ENCODE results near the gene ZSWIM5.
"Not testable (repeated sequence)": the region's sequence is repeated elsewhere in the genome, so short reads cannot be mapped to it uniquely, and the experiment has no call there.

Gene ZSWIM5

DNA sequence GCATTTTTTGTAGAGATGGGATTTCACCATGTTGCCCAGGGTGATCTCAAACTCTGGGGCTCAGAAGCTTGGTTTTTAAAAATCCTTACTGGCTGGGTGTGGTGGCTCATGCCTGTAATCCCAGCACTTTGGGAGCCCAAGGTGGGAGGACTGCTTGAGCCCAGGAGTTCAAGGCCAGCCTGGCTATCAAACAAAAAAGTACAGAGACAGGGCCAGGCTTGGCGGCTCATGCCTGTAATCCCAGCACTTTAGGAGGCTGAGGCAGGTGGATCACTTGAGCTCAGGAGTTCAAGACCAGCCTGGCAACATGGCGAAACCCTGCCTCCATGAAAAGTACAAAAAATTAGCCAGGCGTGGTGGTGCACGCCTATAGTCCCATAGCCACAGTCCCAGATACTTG lies 112.0 kb downstream of the ZSWIM5 start:
- DNase-seq (ENCODE audit: low read depth) = not testable (repeated sequence)

DNA sequence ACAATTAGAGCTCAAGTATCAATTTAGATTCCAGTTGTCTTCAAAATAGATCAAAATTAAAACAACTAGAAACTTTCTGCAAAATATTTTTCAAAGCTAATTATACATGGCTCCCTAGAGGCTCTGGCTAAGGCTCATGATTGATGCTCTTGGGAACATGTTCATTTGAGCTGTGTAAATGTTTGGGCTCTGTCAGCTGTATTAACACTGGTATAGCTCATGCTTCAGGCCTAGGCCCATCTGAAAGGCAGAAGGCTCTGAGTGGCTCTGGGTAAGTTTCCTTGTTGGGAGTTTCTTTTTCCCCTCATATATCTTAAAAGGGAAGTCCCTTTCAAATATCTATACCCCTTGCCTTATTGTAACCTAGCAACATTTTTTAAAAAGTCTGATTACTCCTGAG lies 113.1 kb downstream of the ZSWIM5 start:
- DNase-seq (ENCODE audit: low read depth) = no peak

DNA sequence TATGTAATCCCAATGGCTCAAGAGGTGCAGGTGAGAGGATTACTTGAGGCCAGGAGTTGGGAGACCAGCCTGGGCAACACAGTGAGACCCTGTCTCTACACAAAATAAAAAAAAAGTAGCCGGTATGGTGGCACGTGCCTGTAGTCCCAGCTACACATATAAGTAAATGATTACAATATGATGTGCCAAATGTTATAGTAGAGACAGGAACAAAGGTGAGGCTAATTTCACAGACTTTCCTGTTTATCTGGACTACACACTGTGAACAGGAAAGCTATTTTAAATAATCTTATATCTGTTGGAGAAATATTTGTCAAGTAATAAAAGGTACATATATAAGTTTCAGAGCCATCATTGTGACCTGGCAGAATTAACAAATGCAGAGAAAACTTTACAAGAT lies 116.7 kb downstream of the ZSWIM5 start:
- DNase-seq (ENCODE audit: low read depth) = no peak

DNA sequence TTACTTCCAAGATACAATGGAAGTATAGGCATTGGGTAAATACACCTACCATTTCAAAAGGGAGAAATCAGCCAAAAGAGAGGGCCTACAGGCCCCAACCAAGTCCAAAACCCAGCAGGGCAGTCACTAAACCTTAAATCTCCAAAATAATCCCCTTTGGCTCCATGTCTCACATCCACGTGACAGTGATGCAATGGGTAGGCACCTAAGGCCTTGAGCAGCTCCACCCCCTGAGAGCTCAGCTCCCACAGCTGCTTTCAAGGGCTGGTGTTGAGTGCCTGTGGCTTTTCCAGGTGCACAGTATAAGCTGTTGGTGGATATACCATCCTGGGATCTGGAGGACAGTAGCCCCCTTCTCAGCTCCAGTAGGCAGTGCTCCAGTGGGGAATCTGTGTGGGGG lies 121.8 kb downstream of the ZSWIM5 start:
- no peak for DNase-seq (ENCODE audit: low read depth)

DNA sequence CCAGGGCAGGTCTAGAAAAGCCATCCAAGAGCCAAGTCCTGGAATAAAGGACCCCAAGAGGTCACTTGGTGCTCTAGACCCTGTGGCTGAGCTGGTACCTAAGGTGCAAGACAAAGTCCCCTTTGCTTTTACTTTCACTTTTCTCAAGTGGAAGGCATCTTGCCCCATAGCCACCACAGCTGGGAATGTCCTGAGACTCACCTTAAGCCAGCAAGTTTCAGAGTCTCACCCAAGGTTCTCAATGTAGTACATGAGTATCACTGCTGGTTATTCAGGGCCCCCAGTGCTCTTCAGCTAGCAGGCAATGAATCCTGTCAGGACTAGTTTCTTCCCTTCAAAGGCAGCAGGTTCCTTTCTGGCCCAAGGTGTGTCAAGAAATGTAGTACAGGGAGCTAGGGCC lies 126.9 kb downstream of the ZSWIM5 start:
- no peak for DNase-seq (ENCODE audit: low read depth)

DNA sequence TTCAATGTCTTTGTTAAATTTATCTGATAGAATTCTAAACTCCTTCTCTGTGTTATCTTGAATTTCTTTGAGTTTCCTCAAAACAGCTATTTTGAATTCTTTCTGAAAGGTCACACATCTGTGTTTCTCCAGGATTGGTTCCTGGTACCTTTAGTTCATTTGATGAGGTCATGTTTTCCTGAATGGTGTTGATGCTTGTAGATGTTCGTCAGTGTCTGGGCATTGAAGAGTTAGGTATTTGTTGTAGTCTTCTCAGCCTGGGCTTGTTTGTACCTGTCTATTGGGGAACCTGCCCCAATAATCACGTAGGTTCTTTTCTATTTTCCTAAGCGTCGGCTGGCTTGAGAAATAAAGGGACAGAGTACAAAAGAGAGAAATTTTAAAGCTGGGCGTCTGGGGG lies 129.4 kb downstream of the ZSWIM5 start:
- not testable (repeated sequence) for DNase-seq (ENCODE audit: low read depth)

GRCh38 chr1:45071567-45071966 lies 134.8 kb downstream of the ZSWIM5 start:
- DNase-seq (ENCODE audit: low read depth) = no peak

GRCh38 chr1:45067806-45068205 lies 138.6 kb downstream of the ZSWIM5 start:
- no peak for DNase-seq (ENCODE audit: low read depth)

- DNase-seq (ENCODE audit: low read depth) = no peak
These were observed 141.3 kb downstream of the ZSWIM5 start for GRCh38 chr1:45065083-45065482.

DNA sequence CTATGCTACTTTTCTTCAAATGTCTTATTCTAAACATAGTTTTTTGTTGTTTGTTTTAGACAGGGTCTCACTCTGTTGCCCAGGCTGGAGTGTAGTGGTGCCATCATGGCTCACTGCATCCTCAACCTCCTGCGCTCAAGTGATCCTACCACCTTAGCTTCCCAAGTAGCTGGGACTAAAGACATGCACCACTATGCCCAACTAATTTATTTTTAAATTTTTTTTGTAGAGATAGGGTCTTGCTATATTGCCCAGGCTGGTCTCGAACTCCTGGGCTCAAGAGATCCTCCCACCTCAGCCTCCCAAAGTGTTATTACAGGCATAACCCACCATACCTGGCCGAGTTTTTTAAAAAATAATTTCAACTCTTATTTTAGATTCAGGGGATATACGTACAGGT lies 143.9 kb downstream of the ZSWIM5 start:
- not testable (repeated sequence) for DNase-seq (ENCODE audit: low read depth)

GRCh38 chr1:45059829-45060228 lies 146.6 kb downstream of the ZSWIM5 start:
- DNase-seq (ENCODE audit: low read depth) = no peak

GRCh38 chr1:45057542-45057941 lies 148.9 kb downstream of the ZSWIM5 start:
- DNase-seq (ENCODE audit: low read depth) = no peak

GRCh38 chr1:45051005-45051772 lies 155.2 kb downstream of the ZSWIM5 start:
- DNase-seq (ENCODE audit: low read depth) = no peak

DNA sequence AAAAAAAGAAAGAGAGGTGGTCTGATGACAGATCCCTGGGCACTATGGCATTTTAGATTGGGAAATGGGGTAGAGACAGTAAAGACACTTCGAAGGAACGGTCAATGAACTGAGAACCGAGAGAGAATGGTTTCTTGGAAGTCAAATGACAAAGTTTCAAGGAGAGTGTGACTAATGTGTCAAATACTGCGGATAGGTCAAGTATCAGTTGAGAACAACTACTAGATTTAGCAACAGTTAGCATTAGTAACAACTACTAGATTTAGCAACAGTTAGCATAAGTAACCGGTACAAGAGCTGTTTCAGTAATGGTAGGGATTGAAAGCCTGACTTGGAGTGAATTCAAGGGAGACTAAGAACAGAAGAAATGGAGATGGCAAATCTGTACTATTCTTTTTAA lies 159.4 kb downstream of the ZSWIM5 start:
- no peak for DNase-seq (ENCODE audit: low read depth)

GRCh38 chr1:45044916-45045315 lies 161.5 kb downstream of the ZSWIM5 start:
- no peak for DNase-seq (ENCODE audit: low read depth)

- no peak for DNase-seq (ENCODE audit: low read depth)
These were observed 163.3 kb downstream of the ZSWIM5 start for GRCh38 chr1:45043094-45043493.

DNA sequence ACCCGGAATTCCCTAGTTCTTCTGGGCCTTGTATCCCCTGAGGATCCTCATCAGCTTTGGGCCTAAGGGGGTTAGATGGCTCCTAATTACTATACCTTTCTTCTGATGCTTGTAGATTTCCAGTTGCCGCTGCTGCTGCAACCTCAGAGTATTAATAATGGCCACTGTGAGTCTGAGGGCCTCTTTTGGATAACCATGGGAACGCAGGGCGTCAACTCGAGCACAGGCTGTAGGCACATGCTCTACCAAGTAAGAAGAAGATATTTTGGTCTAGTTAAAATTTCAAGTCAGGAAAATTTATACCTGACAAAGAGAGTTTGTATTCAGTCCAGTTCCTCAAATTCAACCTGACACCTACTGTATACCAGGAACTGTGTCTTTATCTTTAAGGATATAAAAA lies 166.1 kb downstream of the ZSWIM5 start:
- no peak for DNase-seq (ENCODE audit: low read depth)

- DNase-seq (ENCODE audit: low read depth) = no peak
These were observed 167.6 kb downstream of the ZSWIM5 start for GRCh38 chr1:45038661-45039364.

DNA sequence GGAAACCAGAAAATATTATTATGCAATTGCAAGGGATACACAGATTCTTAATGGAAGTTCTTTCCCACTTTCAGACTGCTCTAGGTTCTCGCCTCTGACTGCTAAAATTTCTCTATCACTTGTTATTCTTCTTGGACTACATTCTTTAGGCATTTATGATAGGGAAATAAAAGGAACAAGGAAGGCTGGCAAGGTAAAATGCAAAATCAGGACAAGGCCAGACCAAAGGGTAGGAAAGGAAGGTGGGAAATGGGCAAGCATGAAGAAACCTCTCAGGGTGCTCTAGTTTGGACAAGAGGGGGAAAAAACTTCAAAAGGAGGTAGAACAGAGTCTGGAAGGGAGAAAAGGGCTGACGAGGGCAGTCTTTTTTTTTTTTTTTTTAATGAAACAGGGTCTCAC lies 168.2 kb downstream of the ZSWIM5 start:
- DNase-seq (ENCODE audit: low read depth) = no peak

GRCh38 chr1:45037456-45037855 lies 168.9 kb downstream of the ZSWIM5 start:
- DNase-seq (ENCODE audit: low read depth) = no peak

DNA sequence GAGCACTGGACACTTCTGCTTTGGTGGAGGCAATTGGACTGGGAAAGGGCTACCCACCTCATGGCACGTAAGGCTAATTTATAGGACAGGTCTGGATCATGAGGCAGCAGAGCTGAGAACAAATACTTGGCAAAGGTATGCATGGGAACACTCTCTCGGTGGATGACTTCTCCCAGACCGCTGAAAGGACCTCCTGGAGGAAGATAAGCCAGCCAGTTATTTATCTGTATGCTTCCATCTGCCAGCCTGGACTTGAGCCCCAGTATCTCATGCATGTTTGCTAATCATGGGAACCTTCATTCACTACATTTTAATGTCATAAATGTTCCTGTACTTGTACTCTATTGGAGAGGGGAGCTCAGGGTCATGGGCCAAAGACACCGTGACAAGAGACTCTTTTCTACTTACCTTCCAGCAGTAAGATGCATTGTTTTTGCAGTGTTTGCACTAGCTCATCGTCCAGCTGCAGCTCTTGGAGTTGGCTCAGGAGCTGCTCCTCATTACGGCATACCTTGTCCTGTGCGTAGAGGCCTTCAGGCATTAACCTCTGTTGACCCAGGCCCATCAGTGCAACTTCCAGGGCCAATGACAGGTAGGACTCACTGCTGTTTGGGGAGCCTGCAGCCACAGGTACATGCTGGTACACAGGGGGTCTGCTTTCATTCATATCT lies 170.6 kb downstream of the ZSWIM5 start:
- no peak for DNase-seq (ENCODE audit: low read depth)

GRCh38 chr1:45033356-45033755 lies 173.0 kb downstream of the ZSWIM5 start:
- DNase-seq (ENCODE audit: low read depth) = no peak

DNA sequence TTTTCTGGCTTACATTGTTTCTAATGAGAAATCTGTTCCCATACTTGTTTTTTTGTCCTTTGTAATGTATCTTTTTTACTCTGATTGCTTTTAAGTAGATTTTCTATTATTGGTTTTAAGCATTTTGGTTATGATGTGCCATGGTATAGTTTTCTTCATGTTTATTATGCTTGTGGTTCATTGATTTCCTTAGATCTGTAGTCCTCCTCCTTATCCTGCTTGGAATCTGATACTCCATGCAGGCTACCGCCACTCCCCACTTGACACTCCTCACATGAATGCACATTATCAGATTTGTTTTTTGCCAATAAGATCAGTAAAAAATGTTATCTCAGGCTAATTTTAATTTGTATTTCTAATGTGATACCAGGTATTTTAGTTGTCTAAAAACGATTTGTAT lies 173.6 kb downstream of the ZSWIM5 start:
- no peak for DNase-seq (ENCODE audit: low read depth)

Measured in T follicular helper cell (primary cell).